Psoas muscle (tissue), 8 donors: ENCODE data around the gene COL23A1. TPM values are rescaled to one million over a fixed set of nuclear protein-coding genes. Genes with fewer than 3 reads are reported as not detected.
A peak's percentile ranks its signal among the peaks of the same experiment; 100 is the strongest.

ENCODE experiments used
- ATAC-seq, 4 donors: fragments of 200-7000 bp; cut with Tn5 transposase; one replicate each; pipeline ENCODE4 v1.9.1; 2020; ENCODE audit warnings: moderate library complexity in 3 of 4, mild to moderate bottlenecking in 2 of 4
- DNase-seq, 2 donors: peaks; one replicate each; pipeline ENCODE4 v3.0.0-alpha.2; 2020
- H3K27ac ChIP-seq: fragments of 200-600 bp; one replicate; pipeline ENCODE4 v1.8.0; 2022
- H3K27me3 ChIP-seq, 3 donors: fragments of 200-600 bp in 1 of 3; one replicate each; pipeline versions ENCODE4 v1.6.1 to v1.8.0; 2013 to 2022; ENCODE audit warnings: low read length in 2 of 3, mild to moderate bottlenecking in 2 of 3, moderate library complexity in 1 of 3; ENCODE audit not compliant: insufficient read depth in 3 of 3
- H3K36me3 ChIP-seq, 2 donors: fragments of 200-600 bp in 1 of 2; one replicate each; pipeline versions ENCODE4 v1.6.1 to v1.8.0; 2013 to 2022; ENCODE audit warnings: low read depth in 1 of 2, mild to moderate bottlenecking in 1 of 2, moderate library complexity in 1 of 2; ENCODE audit not compliant: insufficient read depth in 1 of 2
- H3K4me1 ChIP-seq: fragments of 200-600 bp; one replicate; pipeline ENCODE4 v1.8.0; 2022
- H3K4me3 ChIP-seq: fragments of 200-600 bp; one replicate; pipeline ENCODE4 v1.8.0; 2022; ENCODE audit warnings: mild to moderate bottlenecking
- H3K9me3 ChIP-seq: fragments of 200-600 bp; one replicate; pipeline ENCODE4 v1.8.0; 2022
- WGBS, 3 donors: extraction: QIAGEN DNeasy Blood & Tissue Kit; methylation state at CpG; one replicate each; pipeline versions ENCODE4 v1.1.6 to v1.1.7; 2013; 5-methylcytosine and 5-hydroxymethylcytosine counted together
- intact Hi-C, 2 donors: fragments of 100-400 bp; cut with DNase I; formaldehyde crosslinking; loops; one replicate each; pipeline versions ENCODE4 v1.11.0 to v1.14.2; 2022
- polyA plus RNA-seq, 3 donors: library from polyadenylated mRNA; stranded (reverse); fragments of 200-250 nt; gene quantifications; one replicate each; pipeline ENCODE4 v1.2.3, GENCODE V29; 2013
- total RNA-seq, 4 donors: library from RNA; stranded (reverse); fragmentation: NEBNext Ultra II Directional in 2 of 4; extraction: Animal tissue kit (Norgen Biotek cat#: 25700) in 2 of 4; gene quantifications; one replicate each; pipeline versions ENCODE4 v1.2.1 to v1.2.4, GENCODE V29; 2021 to 2023
- TF ChIP-seq, protein P1 (sequence below): fragments of 200-600 bp; IDR thresholded peaks from one replicate; pipeline ENCODE4 v1.8.0; 2022; ENCODE audit warnings: antibody characterized with exemption
- donor health status: healthy with polysubstance abuse.
- donor health status: DM: no; HTN: no; CAD: no; lungs with moderate emphysema.
- donor health status: Bipolar disorder and iron deficiency.
- donor health status: healthy.
- donor health status: DM: yes; HTN: yes; CAD: no.
- donor health status: DM: no; HTN: no; CAD: no.
- donor health status: DM: no; HTN: no; CAD: no.
- donor health status: DM: yes; HTN: yes; CAD: no.

COL23A1 gene
- total and polyA plus RNA-seq, 7 donors: 0.66 to 3.0 (median 1.2) TPM

DNA sequence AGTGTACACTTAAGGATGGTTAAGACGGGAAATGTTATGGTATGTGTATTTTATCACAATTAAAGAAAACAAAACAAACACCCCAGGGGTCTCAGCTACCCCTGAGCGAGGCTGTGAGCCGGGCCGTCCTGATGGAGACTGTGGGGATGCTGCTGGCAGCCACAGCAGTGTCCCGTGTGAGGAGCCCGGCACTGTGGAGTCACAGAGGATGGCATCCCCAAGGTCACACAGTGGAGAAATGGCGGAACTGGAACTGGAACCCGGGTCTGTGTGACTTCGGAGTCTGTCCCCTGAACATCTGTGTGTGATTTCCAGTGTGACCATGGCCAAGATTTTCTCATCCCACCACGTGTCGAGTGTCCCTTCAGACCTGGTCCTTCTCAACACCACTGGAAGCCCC is 276.9 kb downstream of the COL23A1 start:
- Histone ChIP-seq H3K36me3 (no peaks in the 10 kb centered on the region), H3K27me3 (no peaks in the 10 kb centered on the region), H3K27ac (no peak overlapping the region), H3K4me1 (no peaks in the 10 kb centered on the region), H3K9me3 (no peaks in the 10 kb centered on the region), H3K4me3 (no peak overlapping the region)
- TF ChIP-seq, protein P1, sequence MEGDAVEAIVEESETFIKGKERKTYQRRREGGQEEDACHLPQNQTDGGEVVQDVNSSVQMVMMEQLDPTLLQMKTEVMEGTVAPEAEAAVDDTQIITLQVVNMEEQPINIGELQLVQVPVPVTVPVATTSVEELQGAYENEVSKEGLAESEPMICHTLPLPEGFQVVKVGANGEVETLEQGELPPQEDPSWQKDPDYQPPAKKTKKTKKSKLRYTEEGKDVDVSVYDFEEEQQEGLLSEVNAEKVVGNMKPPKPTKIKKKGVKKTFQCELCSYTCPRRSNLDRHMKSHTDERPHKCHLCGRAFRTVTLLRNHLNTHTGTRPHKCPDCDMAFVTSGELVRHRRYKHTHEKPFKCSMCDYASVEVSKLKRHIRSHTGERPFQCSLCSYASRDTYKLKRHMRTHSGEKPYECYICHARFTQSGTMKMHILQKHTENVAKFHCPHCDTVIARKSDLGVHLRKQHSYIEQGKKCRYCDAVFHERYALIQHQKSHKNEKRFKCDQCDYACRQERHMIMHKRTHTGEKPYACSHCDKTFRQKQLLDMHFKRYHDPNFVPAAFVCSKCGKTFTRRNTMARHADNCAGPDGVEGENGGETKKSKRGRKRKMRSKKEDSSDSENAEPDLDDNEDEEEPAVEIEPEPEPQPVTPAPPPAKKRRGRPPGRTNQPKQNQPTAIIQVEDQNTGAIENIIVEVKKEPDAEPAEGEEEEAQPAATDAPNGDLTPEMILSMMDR: no peak
- WGBS, 3 donors: 89 to 91% (median 89%) methylated on average over 11 of the region's 11 CpGs
- intact Hi-C loops: loop anchor here in 1 of 2 donors (10.0 kb wide), 1 partner anchor 1161 kb away; no protein-coding TSS in a partner anchor
- ATAC-seq: no peak
- DNase-seq: peak in 1 of 2 donors; percentile 19

DNA sequence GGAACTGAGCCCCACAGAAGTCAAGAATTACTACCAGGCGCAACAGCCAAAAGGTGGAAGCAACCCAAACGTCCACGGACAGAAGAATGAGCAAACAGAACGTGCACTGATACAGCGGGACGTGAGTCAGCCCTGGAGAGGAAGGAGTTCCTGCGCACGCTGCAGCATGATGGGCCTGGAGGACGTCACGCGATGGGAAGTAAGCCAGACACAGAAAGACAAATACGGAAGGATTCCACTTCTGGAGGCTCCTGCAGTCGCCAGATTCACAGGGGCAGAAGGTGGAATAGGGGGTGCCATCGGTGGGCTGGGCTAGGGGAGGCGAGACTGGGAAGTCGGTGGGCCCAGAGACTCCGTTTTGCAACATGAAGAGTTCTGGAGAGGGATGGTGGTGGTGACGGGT is 277.3 kb downstream of the COL23A1 start:
- Histone ChIP-seq H3K27me3 (no peaks in the 10 kb centered on the region), H3K36me3 (no peaks in the 10 kb centered on the region), H3K4me3 (no peak overlapping the region), H3K4me1 (no peaks in the 10 kb centered on the region), H3K27ac (no peak overlapping the region), H3K9me3 (no peaks in the 10 kb centered on the region)
- peak in 1 of 2 donors; percentile 51 for DNase-seq
- intact Hi-C loops: loop anchor here in 1 of 2 donors (10.0 kb wide), 1 partner anchor 1162 kb away; no protein-coding TSS in a partner anchor
- TF ChIP-seq, protein P1: no peak
- WGBS, 3 donors: 81 to 90% (median 84%) methylated on average over 18 of the region's 18 CpGs
- ATAC-seq: no peak

DNA sequence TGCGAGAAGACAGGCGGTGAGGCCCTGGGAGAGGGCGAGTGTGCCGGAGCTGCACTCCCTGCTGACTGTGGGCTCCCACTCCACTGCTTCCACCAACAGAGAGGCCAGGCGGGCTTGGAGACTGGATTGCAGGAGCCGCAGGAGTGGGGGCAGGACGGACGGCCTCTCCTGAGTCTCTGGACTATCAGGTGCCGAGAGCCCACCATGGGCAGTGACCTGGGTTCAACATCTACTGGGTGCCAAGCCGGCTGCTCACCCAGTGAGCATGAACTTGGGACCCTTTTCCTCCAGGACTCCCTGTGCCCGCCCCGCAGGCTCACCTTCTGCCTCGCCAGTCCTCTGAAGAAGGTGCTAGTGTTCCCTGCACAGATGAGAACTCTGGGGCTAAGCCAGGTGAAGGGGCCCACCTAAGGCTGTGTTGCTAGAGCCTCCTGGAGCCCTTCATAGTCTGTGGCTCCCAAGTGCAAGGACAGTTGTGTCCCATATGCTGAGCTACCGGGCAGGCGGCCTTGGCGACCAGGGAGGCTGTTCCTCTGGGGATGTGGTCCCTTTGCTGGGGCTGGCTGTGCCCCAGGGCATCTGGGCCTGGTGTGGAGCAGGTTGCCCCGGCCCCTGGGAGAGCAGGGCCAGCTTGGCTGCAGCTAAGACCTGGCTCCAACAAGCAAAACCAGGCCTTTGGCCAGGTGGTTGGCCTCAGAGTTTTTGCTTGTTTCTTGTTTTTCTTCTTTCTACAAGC is 279.9 kb downstream of the COL23A1 start:
- Histone ChIP-seq H3K27ac (no peak overlapping the region), H3K36me3 (no peaks in the 10 kb centered on the region), H3K9me3 (no peaks in the 10 kb centered on the region), H3K4me1 (no peaks in the 10 kb centered on the region), H3K27me3 (peaks cover 0 to 2% (median 0%) of the 10 kb centered on the region in 3 donors), H3K4me3 (no peak overlapping the region)
- peak in 1 of 2 donors; percentile 47 for DNase-seq
- intact Hi-C loops: loop anchor here in 1 of 2 donors (10.0 kb wide), 1 partner anchor 1165 kb away; no protein-coding TSS in a partner anchor
- TF ChIP-seq, protein P1: no peak
- ATAC-seq: no peak
- 89 to 95% (median 93%) methylated on average over 17 of the region's 17 CpGs for WGBS, 3 donors

DNA sequence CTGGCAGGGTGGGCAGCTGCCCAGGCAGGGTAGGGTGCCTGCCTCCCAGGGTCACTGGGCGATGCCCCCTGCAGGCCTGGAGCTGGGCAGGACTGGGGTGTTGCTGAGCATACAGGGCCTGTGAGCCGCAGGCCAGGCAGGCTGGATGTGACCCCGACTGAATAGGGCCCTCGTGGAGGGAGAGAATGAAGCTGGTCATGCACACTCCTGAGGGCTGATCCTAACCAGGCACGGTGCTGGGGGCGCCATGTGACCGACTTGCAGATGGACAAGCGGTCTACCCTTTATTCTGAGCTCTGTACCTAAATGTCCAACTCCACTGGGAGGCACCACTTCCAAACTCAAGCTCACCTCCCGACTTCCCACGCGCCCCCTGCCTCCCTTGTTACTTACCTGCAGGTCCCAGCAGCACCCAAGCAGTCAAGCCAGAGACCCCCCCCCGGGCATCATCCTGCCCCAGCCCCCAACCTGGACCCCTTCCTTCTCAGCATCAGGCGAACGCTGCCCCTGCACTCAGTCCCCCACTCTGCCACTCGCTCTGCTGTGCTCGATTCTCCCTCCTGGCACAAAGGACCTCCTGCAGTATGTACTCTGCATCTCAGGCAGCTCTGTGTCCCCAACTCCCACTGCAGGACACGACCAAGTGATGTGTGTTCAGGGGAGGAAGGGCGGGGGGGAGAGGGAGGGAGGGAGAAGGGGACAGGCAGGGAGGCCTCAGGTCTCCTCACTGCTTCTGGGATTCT is 280.8 kb downstream of the COL23A1 start:
- H3K27me3 ChIP-seq: peaks cover 0 to 2% (median 0%) of the 10 kb centered on the region in 3 donors
- DNase-seq (peak in 1 of 2 donors; percentile 49), ATAC-seq (peak; percentile 35 to 76 (median 56))
- no peaks in the 10 kb centered on the region for H3K36me3 ChIP-seq
- TF ChIP-seq, protein P1: no peak
- intact Hi-C loops: loop anchor here in 1 of 2 donors (10.0 kb wide), 1 partner anchor 1165 kb away; no protein-coding TSS in a partner anchor
- H3K9me3 ChIP-seq: no peaks in the 10 kb centered on the region
- 64 to 74% (median 71%) methylated on average over 17 to 18 of the region's 18 CpGs for WGBS, 3 donors
- no peak overlapping the region for H3K4me3 ChIP-seq
- no peak overlapping the region for H3K27ac ChIP-seq
- H3K4me1 ChIP-seq: no peaks in the 10 kb centered on the region
